ENCODE data around the gene SOWAHD.
A peak's percentile ranks its signal among the peaks of the same experiment; 100 is the strongest.

GRCh38 chrX:119729408-119730201 is 28.8 kb upstream of the SOWAHD start:
- TF ChIP-seq CTCF (IDR thresholded peaks at IDR 0.05; ENCODE audit: insufficient read depth, low read length): peak; percentile 20
- TF ChIP-seq POLR2AphosphoS5 (IDR thresholded peaks at IDR 0.05; ENCODE audit: low read depth): no peak
- no peak for TF ChIP-seq GABPA (IDR thresholded peaks at IDR 0.05; ENCODE audit: low read depth)
- TF ChIP-seq REST (IDR thresholded peaks at IDR 0.05; ENCODE audit: insufficient replicate concordance, low read depth): no peak
- TF ChIP-seq SPI1 (IDR thresholded peaks at IDR 0.05; ENCODE audit: borderline replicate concordance, low read depth): peak; percentile 66; the same call in 1 of the 2 replicates

Measured in HL-60 (cell line).